Breast epithelium (tissue), 4 donors: ENCODE data around the gene RHBDF2. TPM values are rescaled to one million over a fixed set of nuclear protein-coding genes. Genes with fewer than 3 reads are reported as not detected.

ENCODE experiments used
- DNase-seq, 2 donors: peaks; one replicate each; pipeline ENCODE4 v3.0.0-alpha.2; 2019; ENCODE audit warnings: low spot score in 2 of 2
- H3K27ac ChIP-seq, 2 donors: fragments of 200-600 bp; sonication (generic) in 1 of 2; one replicate each; pipeline ENCODE4 v1.5.1; 2016 to 2019; ENCODE audit warnings: mild to moderate bottlenecking in 1 of 2
- H3K27me3 ChIP-seq, 2 donors: fragments of 200-600 bp; sonication (generic) in 1 of 2; one replicate each; pipeline versions ENCODE4 v1.5.1 to v1.6.0; 2017 to 2019; ENCODE audit warnings: control low read depth in 1 of 2, mild to moderate bottlenecking in 1 of 2
- H3K36me3 ChIP-seq: fragments of 200-600 bp; one replicate; pipeline ENCODE4 v1.5.1; 2019
- H3K4me1 ChIP-seq, 2 donors: fragments of 200-600 bp; sonication (generic); one replicate each; pipeline ENCODE4 v1.5.1; 2016 to 2019; ENCODE audit warnings: control low read depth in 1 of 2
- H3K4me3 ChIP-seq, 3 donors: fragments of 200-600 bp; sonication (generic); 1 replicate in 2 of 3; 2 replicates in 1 of 3; pipeline ENCODE4 v1.5.1; 2016 to 2019; ENCODE audit warnings: mild to moderate bottlenecking in 3 of 3, moderate library complexity in 2 of 3
- H3K9me3 ChIP-seq, 2 donors: fragments of 200-600 bp; sonication (generic) in 1 of 2; one replicate each; pipeline ENCODE4 v1.5.1; 2016 to 2019; ENCODE audit warnings: control low read depth in 1 of 2
- CTCF ChIP-seq, 3 donors: fragments of 450-650 bp; IDR thresholded peaks; one replicate each; pipeline ENCODE4 v1.5.1; 2016 to 2017; ENCODE audit warnings: antibody characterized with exemption in 3 of 3, mild to moderate bottlenecking in 3 of 3, moderate library complexity in 3 of 3
- POLR2A ChIP-seq: fragments of 450-650 bp; IDR thresholded peaks from one replicate; pipeline ENCODE4 v1.6.1; 2016; ENCODE audit warnings: antibody characterized with exemption, mild to moderate bottlenecking, moderate library complexity
- POLR2AphosphoS5 ChIP-seq, 3 donors: sonication (generic); formaldehyde crosslinking; IDR thresholded peaks; one replicate each; pipeline ENCODE4 v1.6.1; 2017; ENCODE audit warnings: antibody characterized with exemption in 3 of 3
- intact Hi-C: fragments of 100-400 bp; cut with DNase I; formaldehyde crosslinking; loops from one replicate; pipeline ENCODE4 v1.15.1; 2023; ENCODE audit warnings: low total_unique reads
- total RNA-seq, 3 donors: library from RNA; depleted of rRNA; stranded (reverse); fragments of >200 nt; gene quantifications; one replicate each; pipeline ENCODE4 v1.1.0, GENCODE V29; 2016

Gene RHBDF2
- total RNA-seq, 3 donors from 2014 or later: 13.4 to 35.5 (median 26.8) TPM

GRCh38 chr17:76497699-76497978 is 3.6 kb downstream of the RHBDF2 start:
- H3K27me3 ChIP-seq: no peaks in the 10 kb centered on the region
- no peak for DNase-seq
- H3K4me3 ChIP-seq: peak overlapping the region; percentile 10 to 49 (median 29)
- H3K9me3 ChIP-seq: no peaks in the 10 kb centered on the region
- no peaks in the 10 kb centered on the region for H3K36me3 ChIP-seq
- peaks cover 9 to 27% of the 10 kb centered on the region in 2 donors for H3K4me1 ChIP-seq
- intact Hi-C loops: no loop called here
- peak overlapping the region; percentile 68 to 72 for H3K27ac ChIP-seq
- TF ChIP-seq CTCF (IDR thresholded peaks at IDR 0.05) (no peak), POLR2AphosphoS5 (IDR thresholded peaks at IDR 0.05) (no peak), POLR2A (no peak)

DNA sequence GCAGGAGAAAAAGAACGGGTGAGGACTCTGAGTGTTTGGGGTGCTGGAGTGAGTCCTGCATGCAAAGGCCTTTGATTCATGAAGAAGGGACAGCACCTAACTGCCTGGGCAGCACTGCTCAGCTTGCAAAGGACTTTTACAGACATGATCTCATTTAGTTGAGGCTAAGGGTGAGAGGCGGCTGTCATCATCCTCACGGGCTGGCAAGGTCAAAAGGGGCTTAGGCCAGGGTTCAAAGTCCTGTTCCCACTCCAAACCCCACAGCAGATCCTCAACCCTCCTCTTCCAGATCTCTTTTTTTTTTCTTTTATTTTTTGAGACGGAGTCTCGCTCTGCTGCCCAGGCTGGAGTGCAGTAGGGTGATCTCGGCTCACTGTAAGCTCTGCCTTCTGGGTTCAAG is 4.8 kb downstream of the RHBDF2 start:
- Histone ChIP-seq H3K36me3 (no peaks in the 10 kb centered on the region), H3K27ac (no peak overlapping the region), H3K27me3 (no peaks in the 10 kb centered on the region), H3K4me3 (no peak overlapping the region), H3K9me3 (no peaks in the 10 kb centered on the region), H3K4me1 (peaks cover 9 to 27% of the 10 kb centered on the region in 2 donors)
- no peak for TF ChIP-seq POLR2AphosphoS5 (IDR thresholded peaks at IDR 0.05)
- TF ChIP-seq CTCF (IDR thresholded peaks at IDR 0.05): no peak
- TF ChIP-seq POLR2A: no peak
- no peak for DNase-seq
- intact Hi-C loops: no loop called here

DNA sequence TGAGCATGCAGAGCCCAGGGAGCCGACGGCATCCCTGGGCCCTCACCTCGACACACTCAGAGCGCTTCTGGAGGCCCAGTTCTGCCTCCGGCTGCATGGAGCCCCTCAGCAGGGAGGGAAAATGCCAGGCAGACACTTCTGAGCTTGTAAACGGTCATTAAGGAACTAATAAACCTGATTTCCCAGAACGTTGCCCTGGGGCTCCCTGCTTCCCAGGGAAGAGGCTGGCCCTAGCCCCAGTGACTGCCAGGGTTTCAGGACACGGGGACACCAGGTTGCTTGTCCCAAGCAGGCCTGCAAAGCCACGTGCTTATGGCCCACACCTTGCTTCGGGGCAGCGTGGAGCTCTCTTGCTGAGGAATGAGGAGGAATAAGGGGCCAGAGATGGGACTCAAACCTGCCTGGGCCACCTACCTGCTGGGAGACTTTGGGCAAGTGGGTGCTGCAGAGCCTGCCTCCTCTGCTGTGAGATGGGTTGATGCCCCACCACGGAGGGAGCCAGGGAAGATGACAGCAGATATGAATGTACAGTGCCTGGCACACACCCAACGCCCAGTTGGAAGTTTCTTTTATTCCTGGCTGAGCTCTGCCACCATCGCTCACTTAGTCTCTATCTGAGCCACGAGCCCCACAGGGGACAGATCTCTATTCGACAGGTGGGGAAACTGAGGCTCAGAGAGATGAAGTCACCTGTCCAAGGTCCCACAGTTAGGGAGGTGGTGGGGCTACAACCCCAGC is 5.4 kb downstream of the RHBDF2 start:
- Histone ChIP-seq H3K27ac (no peak overlapping the region), H3K9me3 (no peaks in the 10 kb centered on the region), H3K4me1 (peaks cover 9 to 27% of the 10 kb centered on the region in 2 donors), H3K4me3 (no peak overlapping the region), H3K27me3 (no peaks in the 10 kb centered on the region), H3K36me3 (no peaks in the 10 kb centered on the region)
- intact Hi-C loops: no loop called here
- no peak for DNase-seq
- TF ChIP-seq POLR2A (no peak), CTCF (IDR thresholded peaks at IDR 0.05) (no peak)

DNA sequence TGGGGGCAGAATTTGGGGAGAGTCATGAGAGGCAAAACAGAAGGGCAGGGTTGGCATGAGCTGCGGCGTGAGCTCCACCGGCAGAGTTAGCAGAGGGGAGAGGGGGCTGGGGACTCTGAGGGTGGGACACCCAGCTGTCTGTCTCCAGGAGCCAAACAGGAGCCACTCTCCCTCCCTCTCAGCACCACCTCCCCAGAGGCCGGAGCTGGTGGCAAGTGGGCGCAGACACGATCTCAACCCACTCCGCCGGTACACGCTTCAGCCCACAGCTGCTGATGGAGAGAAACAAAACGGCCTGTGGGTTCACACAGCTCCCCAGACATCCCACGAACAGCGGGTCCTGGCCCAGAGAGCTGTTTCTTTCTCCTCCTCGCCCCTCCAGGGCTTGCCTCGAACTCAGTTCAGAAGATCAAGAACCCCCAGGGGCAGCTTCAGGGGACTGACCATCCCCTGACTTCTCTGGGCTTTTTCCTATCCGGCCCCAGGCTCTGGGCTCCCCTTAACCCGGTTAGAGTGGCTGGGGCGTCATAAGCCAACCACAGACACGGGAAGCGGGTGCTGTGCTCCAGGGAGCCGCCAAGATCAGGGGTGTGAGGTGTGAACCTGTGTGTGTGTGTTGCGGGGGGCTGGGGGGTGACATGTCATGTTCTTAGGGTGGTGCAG is 7.6 kb downstream of the RHBDF2 start:
- Histone ChIP-seq H3K4me3 (peak overlapping the region in 1 of 3 donors; percentile 23), H3K9me3 (no peaks in the 10 kb centered on the region), H3K27ac (peak overlapping the region; percentile 10 to 77), H3K27me3 (no peaks in the 10 kb centered on the region), H3K4me1 (peaks cover 2 to 16% of the 10 kb centered on the region in 2 donors), H3K36me3 (no peaks in the 10 kb centered on the region)
- no peak for DNase-seq
- TF ChIP-seq POLR2A: no peak
- no peak for TF ChIP-seq POLR2AphosphoS5 (IDR thresholded peaks at IDR 0.05)
- TF ChIP-seq CTCF (IDR thresholded peaks at IDR 0.05): no peak
- intact Hi-C loops: no loop called here

DNA sequence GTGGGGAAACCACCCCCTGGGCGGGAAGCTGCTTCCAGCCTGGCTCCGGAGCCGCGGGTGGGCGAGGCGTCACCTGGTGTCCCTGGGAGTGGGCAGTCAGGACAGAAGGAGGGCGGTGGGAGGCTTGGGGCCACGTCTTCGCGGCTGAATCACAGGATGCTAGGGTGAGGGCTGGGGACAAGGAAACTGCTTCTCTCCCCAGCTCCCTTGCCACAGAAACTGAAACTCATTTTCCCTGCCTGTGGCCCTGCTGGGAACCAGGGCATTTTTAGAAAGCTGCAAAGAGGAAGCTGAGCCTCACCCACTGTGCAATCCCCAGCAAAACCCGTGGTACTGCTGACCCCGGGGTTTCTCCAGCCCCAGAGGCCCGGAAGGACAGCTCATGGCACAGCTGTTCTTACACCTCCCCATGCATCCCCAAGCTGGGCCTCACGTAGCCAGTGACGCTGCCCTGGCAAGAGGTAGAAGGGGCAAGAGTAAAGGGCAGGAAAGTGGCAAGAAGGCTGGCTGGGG is 8.2 kb downstream of the RHBDF2 start:
- Histone ChIP-seq H3K9me3 (no peaks in the 10 kb centered on the region), H3K27me3 (no peaks in the 10 kb centered on the region), H3K36me3 (no peaks in the 10 kb centered on the region), H3K4me3 (peak overlapping the region; percentile 3 to 23 (median 5)), H3K27ac (peak overlapping the region; percentile 10 to 77), H3K4me1 (peaks cover 0 to 13% of the 10 kb centered on the region in 2 donors)
- intact Hi-C loops: no loop called here
- TF ChIP-seq CTCF (IDR thresholded peaks at IDR 0.05): no peak
- TF ChIP-seq POLR2AphosphoS5 (IDR thresholded peaks at IDR 0.05): peak in 1 of 3 donors; percentile 9
- no peak for DNase-seq
